B cell (primary cell): ENCODE results near the gene PDLIM4.

Source experiments
- CTCF ChIP-seq: fragments of 200-600 bp; IDR thresholded peaks from one replicate; pipeline ENCODE4 v1.8.0; 2022; ENCODE audit warnings: antibody characterized with exemption, mild to moderate bottlenecking
- EZH2 ChIP-seq: IDR thresholded peaks from 2 replicates; pipeline ENCODE4 v1.6.1; 2012; ENCODE audit warnings: borderline replicate concordance, low read depth, mild to moderate bottlenecking, moderate library complexity, low read length; ENCODE audit not compliant: insufficient read depth, poor library complexity, severe bottlenecking

- TF ChIP-seq CTCF: no peak
- no peak for TF ChIP-seq EZH2
These were observed 19.8 kb downstream of the PDLIM4 start for GRCh38 chr5:132277256-132277655.
